HG03442 (cell line): ENCODE measurements around the gene TMEM132E.

Source experiments
- ATAC-seq: cut with Tn5 transposase; IDR thresholded peaks from one replicate; pipeline ENCODE4 v1.9.1; 2021; ENCODE audit warnings: mild to moderate bottlenecking, moderate library complexity; ENCODE audit not compliant: unreplicated experiment

TMEM132E gene

GRCh38 chr17:34656801-34657200, 77.4 kb downstream of the TMEM132E start:
- ATAC-seq: no peak

GRCh38 chr17:34658811-34659560, 79.6 kb downstream of the TMEM132E start:
- ATAC-seq: no peak

- ATAC-seq: no peak
Observed at GRCh38 chr17:34663714-34664113, 84.3 kb downstream of the TMEM132E start.

GRCh38 chr17:34665150-34665806, 85.9 kb downstream of the TMEM132E start:
- ATAC-seq: no peak

GRCh38 chr17:34665819-34666763, 86.7 kb downstream of the TMEM132E start:
- ATAC-seq: no peak

GRCh38 chr17:34667656-34668055, 88.3 kb downstream of the TMEM132E start:
- no peak for ATAC-seq

GRCh38 chr17:34668206-34668605, 88.8 kb downstream of the TMEM132E start:
- ATAC-seq: no peak

- ATAC-seq: no peak
Observed at GRCh38 chr17:34669511-34669910, 90.1 kb downstream of the TMEM132E start.

GRCh38 chr17:34670618-34671017, 91.2 kb downstream of the TMEM132E start:
- ATAC-seq: no peak

GRCh38 chr17:34671191-34671590, 91.8 kb downstream of the TMEM132E start:
- ATAC-seq: no peak

GRCh38 chr17:34672176-34672785, 92.9 kb downstream of the TMEM132E start:
- ATAC-seq: no peak

GRCh38 chr17:34673516-34673915, 94.1 kb downstream of the TMEM132E start:
- ATAC-seq: no peak

- ATAC-seq: no peak
Observed at GRCh38 chr17:34673995-34674890, 94.9 kb downstream of the TMEM132E start.

GRCh38 chr17:34675143-34675542, 95.8 kb downstream of the TMEM132E start:
- no peak for ATAC-seq

- ATAC-seq: no peak
Observed at GRCh38 chr17:34675605-34676004, 96.2 kb downstream of the TMEM132E start.

GRCh38 chr17:34680151-34680550, 100.8 kb downstream of the TMEM132E start:
- ATAC-seq: no peak

GRCh38 chr17:34682305-34682704, 102.9 kb downstream of the TMEM132E start:
- no peak for ATAC-seq

GRCh38 chr17:34683390-34683789, 104.0 kb downstream of the TMEM132E start:
- ATAC-seq: no peak
